ENCODE results near the gene COPB2.
"Not testable (repeated sequence)": the region's sequence is repeated elsewhere in the genome, so short reads cannot be mapped to it uniquely, and the experiment has no call there.

Gene COPB2

GRCh38 chr3:139389552-139390368, at the start of gene COPB2:
COPB2 (minus strand) TSS chr3:139389647; CDS start chr3:139389550, 97 bp downstream.
- peak; percentile 96 for DNase-seq (ENCODE audit: low spot score)

GRCh38 chr3:139434764-139435307, 45.4 kb upstream of the COPB2 start:
- no peak for DNase-seq (ENCODE audit: low spot score)

DNA sequence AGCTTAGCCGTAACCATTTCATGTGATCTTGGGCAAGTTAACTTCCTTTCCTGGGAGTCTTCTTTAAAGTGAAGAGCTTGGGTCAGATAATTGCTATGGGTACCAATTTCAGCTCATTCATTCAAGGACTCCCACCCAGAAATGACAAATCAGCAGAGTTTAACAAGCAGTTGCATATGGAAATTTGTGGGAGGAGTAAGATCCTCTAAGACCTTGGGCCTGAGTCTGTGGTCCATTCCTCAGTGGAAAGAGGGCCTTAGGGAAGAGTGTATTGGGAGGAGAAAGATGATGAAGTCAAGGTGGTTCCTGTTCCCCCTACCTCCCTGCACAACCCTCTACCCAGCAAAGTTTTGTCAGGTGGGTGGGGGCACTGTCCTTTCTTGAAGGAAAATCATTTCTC, 44.8 kb upstream of the COPB2 start:
- no peak for DNase-seq (ENCODE audit: low spot score)

GRCh38 chr3:139433089-139433488, 43.6 kb upstream of the COPB2 start:
- no peak for DNase-seq (ENCODE audit: low spot score)

GRCh38 chr3:139430493-139430892, 41.0 kb upstream of the COPB2 start:
- DNase-seq (ENCODE audit: low spot score) = no peak

DNA sequence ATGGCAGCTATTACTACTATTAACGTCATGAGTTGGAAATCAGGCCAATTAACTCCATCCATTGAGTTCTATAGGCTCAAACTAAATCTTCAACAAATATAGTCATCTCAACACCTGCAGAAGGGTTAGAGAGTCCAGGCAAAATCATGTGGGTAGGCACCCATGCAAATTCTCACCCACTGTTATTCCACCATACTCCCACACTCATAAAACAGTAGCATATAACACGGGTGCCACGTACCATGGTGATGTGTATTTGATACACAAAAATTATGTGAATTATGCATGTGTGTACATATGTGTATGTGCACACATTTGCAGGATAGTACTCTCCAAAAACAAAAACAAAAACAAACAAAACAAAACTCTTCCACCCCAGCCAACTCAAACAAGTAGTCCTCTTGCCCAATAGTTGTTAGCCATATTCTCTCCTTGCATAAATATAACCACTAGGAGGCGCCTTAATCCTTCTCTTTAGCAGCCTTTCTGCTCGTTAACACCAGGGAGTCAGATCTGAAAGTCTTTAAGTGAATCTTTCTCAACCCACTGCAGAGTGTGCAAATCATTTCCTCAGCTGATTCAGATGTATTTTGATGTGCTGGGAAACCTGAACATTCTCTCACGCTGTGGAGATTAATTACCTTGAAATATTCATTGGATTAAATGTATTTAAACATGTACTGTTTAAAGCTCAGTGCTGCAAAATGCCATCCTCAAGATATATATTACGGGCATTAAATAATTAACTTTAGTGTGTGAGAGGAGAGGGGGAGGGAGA, 38.0 kb upstream of the COPB2 start:
- peak; percentile 58 for DNase-seq (ENCODE audit: low spot score)

GRCh38 chr3:139425745-139426400, 36.4 kb upstream of the COPB2 start:
- DNase-seq (ENCODE audit: low spot score) = no peak

DNA sequence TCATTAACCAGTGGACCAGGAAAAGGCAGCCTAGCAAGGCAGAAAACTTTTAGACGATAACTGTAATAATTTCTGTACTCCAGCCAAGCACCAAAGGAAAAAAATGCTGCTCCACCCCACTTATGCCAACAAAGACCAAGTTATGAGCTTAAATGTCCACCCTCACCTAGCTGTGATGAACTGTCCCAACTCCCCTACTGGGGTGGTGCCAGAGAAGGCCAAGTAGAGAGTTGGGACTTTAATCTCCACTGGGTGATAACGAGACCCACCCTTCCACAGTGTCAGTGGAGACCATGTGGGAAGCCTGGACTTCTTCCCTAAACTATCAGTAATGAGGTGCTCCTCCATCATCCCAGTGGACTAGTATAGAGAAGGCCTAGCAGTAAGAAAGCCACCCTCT, 33.8 kb upstream of the COPB2 start:
- no peak for DNase-seq (ENCODE audit: low spot score)

DNA sequence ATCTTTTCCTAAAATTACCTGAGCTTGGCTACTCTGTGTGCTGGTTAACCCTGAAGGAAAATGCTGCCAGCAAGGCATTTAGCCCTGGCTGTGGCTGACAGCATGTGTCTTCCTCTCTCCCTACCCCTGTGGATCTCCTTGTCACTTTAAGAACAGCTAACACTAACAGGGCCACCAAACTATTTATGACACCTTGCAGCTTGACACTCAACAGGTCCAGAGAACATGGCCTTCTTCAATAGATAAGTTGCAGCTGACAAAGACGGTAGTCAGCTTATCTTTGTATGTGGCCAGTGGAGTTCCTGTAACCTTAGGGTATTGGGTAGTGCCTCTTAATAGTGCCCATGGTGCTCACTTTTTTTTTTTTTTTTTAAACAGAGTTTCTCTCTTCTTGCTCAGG, 32.0 kb upstream of the COPB2 start:
- DNase-seq (ENCODE audit: low spot score) = no peak

GRCh38 chr3:139421040-139421439, 31.6 kb upstream of the COPB2 start:
- DNase-seq (ENCODE audit: low spot score) = no peak

DNA sequence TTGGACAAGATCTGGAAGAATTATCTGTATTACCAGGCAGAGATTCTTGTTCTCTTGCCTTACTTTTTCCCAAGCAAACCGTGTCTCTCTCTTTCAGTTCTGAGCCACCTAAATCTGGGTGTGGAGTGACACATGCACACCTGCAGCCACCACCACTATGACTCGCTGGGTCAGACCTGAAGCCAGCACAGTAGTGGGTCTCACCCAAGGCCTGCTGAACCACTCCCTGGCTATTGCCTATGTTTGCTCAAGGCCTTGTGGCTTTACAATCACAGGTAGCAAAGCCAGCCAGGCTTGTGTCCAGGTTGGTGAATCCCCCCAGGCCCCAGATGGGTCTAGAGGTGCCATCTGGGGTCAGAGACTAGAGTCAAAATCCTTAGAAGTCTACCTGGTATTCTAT, 28.7 kb upstream of the COPB2 start:
- no peak for DNase-seq (ENCODE audit: low spot score)

DNA sequence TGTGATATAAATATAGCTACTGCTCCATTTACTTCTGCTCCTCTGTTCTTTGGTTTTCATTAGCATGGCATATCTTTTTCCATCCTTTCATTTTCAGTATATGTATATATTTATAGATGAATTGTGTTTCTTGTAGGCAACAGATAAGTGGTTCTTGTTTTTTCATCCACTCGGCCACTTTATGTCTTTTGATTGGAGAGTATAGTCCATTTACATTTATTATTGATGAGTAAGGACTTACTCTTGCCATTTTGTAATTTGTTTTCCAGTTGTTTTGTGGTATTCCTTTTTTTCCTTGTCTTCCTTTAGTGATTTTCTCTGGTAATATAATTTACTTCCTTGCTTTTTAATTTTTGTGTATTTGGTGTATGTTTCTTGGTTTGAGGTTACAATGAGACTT, 26.8 kb upstream of the COPB2 start:
- DNase-seq (ENCODE audit: low spot score) = no peak

DNA sequence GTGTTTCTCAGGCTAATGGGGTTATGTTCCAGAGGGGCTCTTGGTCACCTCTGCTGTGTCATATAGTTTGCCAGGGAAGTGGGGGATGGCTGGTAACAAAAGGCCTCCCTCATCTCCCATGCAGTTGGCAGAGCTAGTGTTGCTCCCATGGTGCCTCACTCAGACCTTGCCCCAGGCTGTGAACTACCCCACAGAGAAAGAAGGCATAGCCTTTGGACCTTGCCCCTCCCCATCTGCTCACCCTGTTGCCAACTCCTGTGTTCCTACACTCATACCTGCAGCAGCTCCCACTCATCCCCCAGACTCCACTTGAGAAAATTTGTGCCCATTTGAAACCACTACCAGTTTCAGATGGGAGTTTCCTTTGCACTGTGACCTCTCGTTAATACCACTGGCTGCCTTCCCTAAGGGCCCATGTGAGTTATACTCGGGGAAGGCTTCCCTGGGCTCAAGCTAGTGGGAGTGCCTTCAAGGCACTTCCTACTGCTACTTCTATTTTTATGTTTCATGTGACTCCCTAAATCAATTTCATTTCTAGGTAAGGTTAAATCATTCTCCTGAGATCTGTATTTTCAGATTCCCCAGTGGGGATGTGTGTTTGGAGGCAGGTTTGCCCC, 25.3 kb upstream of the COPB2 start:
- no peak for DNase-seq (ENCODE audit: low spot score)

GRCh38 chr3:139412891-139413290, 23.4 kb upstream of the COPB2 start:
- not testable (repeated sequence) for DNase-seq (ENCODE audit: low spot score)

GRCh38 chr3:139401155-139401554, 11.7 kb upstream of the COPB2 start:
- not testable (repeated sequence) for DNase-seq (ENCODE audit: low spot score)

- no peak for DNase-seq (ENCODE audit: low spot score)
Observed at GRCh38 chr3:139396707-139397106, 7.3 kb upstream of the COPB2 start.

GRCh38 chr3:139394116-139394515, 4.7 kb upstream of the COPB2 start:
- DNase-seq (ENCODE audit: low spot score) = no peak

DNA sequence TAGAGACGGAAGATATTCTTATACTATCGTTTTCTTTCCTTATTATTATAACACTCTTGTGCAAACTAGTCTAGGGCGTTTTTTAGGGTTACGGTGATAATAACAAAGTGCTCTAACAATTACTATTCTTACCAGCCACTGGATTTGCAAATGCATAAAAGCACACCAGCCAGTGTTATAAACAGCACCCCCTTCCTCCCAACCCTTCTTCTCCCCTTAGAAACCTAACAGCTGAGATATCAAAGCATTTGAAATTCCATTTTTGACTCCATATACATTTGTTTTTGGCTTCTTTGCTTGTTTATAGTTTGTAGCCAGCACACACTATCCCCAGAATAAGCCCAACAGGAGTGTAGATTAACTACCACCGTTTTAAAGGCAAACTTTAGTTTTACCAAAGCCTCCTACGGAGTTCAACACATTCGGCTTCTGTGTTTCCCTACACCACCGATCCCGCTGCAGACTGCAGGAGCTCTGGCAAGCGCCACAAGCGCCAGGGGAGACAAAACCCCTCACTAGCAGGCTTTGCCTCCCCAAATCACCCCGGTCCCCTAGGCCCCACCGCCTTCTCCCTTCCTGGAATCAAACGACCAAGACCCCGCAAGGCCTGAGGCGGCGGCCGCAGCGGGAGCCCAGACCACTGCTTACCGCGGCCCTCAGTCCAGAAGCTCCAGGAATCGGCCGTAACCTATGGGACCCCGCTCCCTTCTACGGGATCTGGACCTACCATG, 461 bp downstream of the COPB2 start:
- peak; percentile 15 for DNase-seq (ENCODE audit: low spot score)

GRCh38 chr3:139388077-139388476, 1.4 kb downstream of the COPB2 start:
- no peak for DNase-seq (ENCODE audit: low spot score)

GRCh38 chr3:139382291-139382690, 7.2 kb downstream of the COPB2 start:
- DNase-seq (ENCODE audit: low spot score) = not testable (repeated sequence)

GRCh38 chr3:139380575-139380974, 8.9 kb downstream of the COPB2 start:
- no peak for DNase-seq (ENCODE audit: low spot score)

Measured in CD4-positive, alpha-beta T cell treated with Interleukin-2 at 100 ng/mL for 4 hours (primary cell).